ENCODE data around the gene ETNK2. TPM values are rescaled to one million over a fixed set of nuclear protein-coding genes. Genes with fewer than 3 reads are reported as not detected.
A peak's percentile ranks its signal among the peaks of the same experiment; 100 is the strongest.

Gene ETNK2
- total and polyA plus RNA-seq, 2 of the 13 experiments (the other 11 are each of a cell fraction or from before 2014, with no cell fraction given), result 15.5 to 42.8 TPM

- TF ChIP-seq ZNF281 (CRISPR knock-in tag; IDR thresholded peaks at IDR 0.05; ENCODE audit: borderline replicate concordance) (no peak), RBFOX2 (IDR thresholded peaks at IDR 0.05; ENCODE audit: low read depth, low read length) (no peak), NCOR1 (IDR thresholded peaks at IDR 0.05; ENCODE audit: borderline replicate concordance, low read length) (no peak), TAF1 (CRISPR knock-in tag; IDR thresholded peaks at IDR 0.05) (no peak), ZNF431 (CRISPR knock-in tag; IDR thresholded peaks at IDR 0.05; ENCODE audit: borderline replicate concordance, low read depth) (no peak), ZNF784 (CRISPR knock-in tag; IDR thresholded peaks at IDR 0.05; ENCODE audit: borderline replicate concordance) (no peak), ZNF282 (IDR thresholded peaks at IDR 0.05; ENCODE audit: partially characterized antibody) (no peak), ZNF577 (CRISPR knock-in tag; IDR thresholded peaks at IDR 0.05; ENCODE audit: borderline replicate concordance, low read depth) (no peak), NFRKB (IDR thresholded peaks at IDR 0.05) (no peak), HNRNPLL (IDR thresholded peaks at IDR 0.05; ENCODE audit: low read depth, low read length, poor library complexity, severe bottlenecking) (no peak), ATF4 (CRISPR knock-in tag; IDR thresholded peaks at IDR 0.05) (no peak), ETS1 (CRISPR knock-in tag; IDR thresholded peaks at IDR 0.05) (no peak), U2AF2 (IDR thresholded peaks at IDR 0.05; ENCODE audit: low read depth, low read length) (no peak), SP140L (CRISPR knock-in tag; IDR thresholded peaks at IDR 0.05; ENCODE audit: borderline replicate concordance) (no peak), ZNF337 (CRISPR knock-in tag; IDR thresholded peaks at IDR 0.05; ENCODE audit: borderline replicate concordance, low read depth) (no peak), XRCC5 (optimal IDR thresholded peaks at IDR 0.05; ENCODE audit: low read length) (peak; percentile 84), ZNF205 (CRISPR knock-in tag; IDR thresholded peaks at IDR 0.05) (peak; percentile 38; the same call in 1 of the 2 replicates), ZNF251 (CRISPR knock-in tag; IDR thresholded peaks at IDR 0.05) (no peak), MYC (CRISPR knock-in tag; IDR thresholded peaks at IDR 0.05; ENCODE audit: borderline replicate concordance) (no peak), ZNF674 (CRISPR knock-in tag; IDR thresholded peaks at IDR 0.05; ENCODE audit: low read depth) (no peak), ATF6 (CRISPR knock-in tag; conservative IDR thresholded peaks at IDR 0.05) (no peak)
These were observed 24.1 kb downstream of the ETNK2 start (continued) for GRCh38 chr1:204127597-204128242.
